H1 (cell line): ENCODE data around the gene KRT3. TPM values are rescaled to one million over a fixed set of nuclear protein-coding genes. Genes with fewer than 3 reads are reported as not detected.

Source experiments
- CTCF ChIA-PET: fragments of 300-600 bp; sonication (Branson Sonifier 250); formaldehyde crosslinking; loops from one replicate; lab custom pipeline; 2021; ENCODE audit not compliant: partially characterized antibody; lab: Charles Lee
- POLR2A ChIA-PET: fragments of 300-600 bp; sonication (Branson Sonifier 250); formaldehyde crosslinking; loops from one replicate; lab custom pipeline; 2021; ENCODE audit warnings: inconsistent platforms; ENCODE audit not compliant: partially characterized antibody; lab: Charles Lee
- DNase-seq, 2 experiments: peaks; one replicate each; pipeline versions ENCODE4 v3.0.0 to v3.0.0-alpha.2; 2010 to 2022; ENCODE audit warnings: low spot score in 2 of 2, low read depth in 1 of 2, mixed read lengths in 1 of 2
- FAIRE-seq: peaks from 2 replicates; lab custom pipeline; 2011; peaks lifted over from hg19 to GRCh38; lab: Jason Lieb, UNC
- H2AFZ ChIP-seq: 2 replicates; pipeline ENCODE4 v1.8.1; 2012; ENCODE audit warnings: low read length, inconsistent platforms
- H2AK5ac ChIP-seq: 2 replicates; pipeline ENCODE4 v1.6.1; 2013; ENCODE audit warnings: low read depth, low read length
- H2BK120ac ChIP-seq: replicated peaks from 2 replicates; pipeline ENCODE3; 2013; ENCODE audit warnings: low read depth, low read length, inconsistent platforms
- H2BK12ac ChIP-seq: 2 replicates; pipeline ENCODE4 v1.6.1; 2013; ENCODE audit warnings: low read depth, low read length
- H2BK15ac ChIP-seq: 2 replicates; pipeline ENCODE4 v1.6.1; 2013; ENCODE audit warnings: low read length
- H2BK20ac ChIP-seq: 2 replicates; pipeline ENCODE4 v1.6.1; 2013; ENCODE audit warnings: low read length
- H2BK5ac ChIP-seq: 2 replicates; pipeline ENCODE4 v1.6.1; 2013; ENCODE audit warnings: low read depth, low read length
- H3K14ac ChIP-seq: 2 replicates; pipeline ENCODE4 v1.6.1; 2013; ENCODE audit warnings: inconsistent platforms; ENCODE audit not compliant: insufficient read length
- H3K18ac ChIP-seq: 2 replicates; pipeline ENCODE4 v1.6.1; 2013; ENCODE audit warnings: low read length; ENCODE audit errors: extremely low read depth
- H3K23ac ChIP-seq: 2 replicates; pipeline ENCODE4 v1.6.1; 2013; ENCODE audit warnings: inconsistent platforms; ENCODE audit not compliant: insufficient read length
- H3K23me2 ChIP-seq: 2 replicates; pipeline ENCODE4 v1.6.1; 2013; ENCODE audit warnings: low read depth, low read length
- H3K27ac ChIP-seq: 2 replicates; pipeline ENCODE4 v1.6.1; 2011; ENCODE audit warnings: low read depth, low read length, inconsistent platforms
- H3K27me3 ChIP-seq, 4 experiments: replicated peaks in 1 of 4; 1 replicate in 1 of 4; 2 replicates in 3 of 4; pipeline versions ENCODE4 v1.6.1 to v1.8.1; 2011 to 2013; ENCODE audit warnings: low read length in 3 of 4, mild to moderate bottlenecking in 3 of 4, inconsistent platforms in 2 of 4, mixed read lengths in 2 of 4, moderate library complexity in 1 of 4; ENCODE audit not compliant: control insufficient read depth in 3 of 4, insufficient read depth in 3 of 4; ENCODE audit errors: extremely low read depth in 1 of 4
- H3K36me3 ChIP-seq, 4 experiments: 2 replicates each; pipeline versions ENCODE4 v1.6.1 to v1.8.1; 2011 to 2013; ENCODE audit warnings: mild to moderate bottlenecking in 4 of 4, low read length in 3 of 4, moderate library complexity in 2 of 4, control low read depth in 1 of 4, inconsistent platforms in 1 of 4; ENCODE audit not compliant: insufficient read depth in 4 of 4, control insufficient read depth in 2 of 4
- H3K4ac ChIP-seq: replicated peaks from 2 replicates; pipeline ENCODE3; 2013; ENCODE audit warnings: low read length, low read depth, mixed read lengths, inconsistent platforms; ENCODE audit not compliant: insufficient read length
- H3K4me1 ChIP-seq, 4 experiments: replicated peaks in 1 of 4; 1 replicate in 1 of 4; 2 replicates in 3 of 4; pipeline versions ENCODE4 v1.6.1 to v1.8.1; 2011 to 2013; ENCODE audit warnings: low read length in 3 of 4, inconsistent platforms in 2 of 4, mixed read lengths in 1 of 4; ENCODE audit not compliant: insufficient read depth in 4 of 4, control insufficient read depth in 3 of 4
- H3K4me2 ChIP-seq, 2 experiments: 2 replicates each; pipeline versions ENCODE4 v1.6.1 to v1.8.1; 2011 to 2013; ENCODE audit warnings: low read depth in 2 of 2, low read length in 2 of 2, control low read depth in 1 of 2, inconsistent platforms in 1 of 2, mild to moderate bottlenecking in 1 of 2; ENCODE audit not compliant: insufficient read depth in 1 of 2
- H3K4me3 ChIP-seq, 4 experiments: fragments of 200-600, 300-600 bp in 1 of 4; sonication (generic), shearing (Covaris generic), sonication (Bioruptor Twin) in 1 of 4; 2 replicates each; pipeline versions ENCODE4 v1.5.1 to v1.8.1; 2011 to 2016; ENCODE audit warnings: low read length in 4 of 4, low read depth in 3 of 4, control low read depth in 2 of 4, inconsistent platforms in 2 of 4, mild to moderate bottlenecking in 2 of 4, mixed read lengths in 1 of 4, moderate library complexity in 1 of 4; ENCODE audit not compliant: insufficient read depth in 2 of 4; ENCODE audit errors: extremely low read depth in 1 of 4
- H3K56ac ChIP-seq: replicated peaks from 2 replicates; pipeline ENCODE3; 2013; ENCODE audit warnings: low read depth, mild to moderate bottlenecking, mixed read lengths, low read length, inconsistent platforms; ENCODE audit not compliant: insufficient read length
- H3K79me1 ChIP-seq: 2 replicates; pipeline ENCODE4 v1.6.1; 2013; ENCODE audit warnings: low read depth, low read length, control low read depth
- H3K79me2 ChIP-seq, 2 experiments: 2 replicates each; pipeline versions ENCODE4 v1.6.1 to v1.8.1; 2012 to 2013; ENCODE audit warnings: low read length in 2 of 2, mild to moderate bottlenecking in 2 of 2, inconsistent platforms in 1 of 2; ENCODE audit not compliant: insufficient read depth in 2 of 2, control insufficient read depth in 1 of 2
- H3K9ac ChIP-seq, 4 experiments: replicated peaks in 1 of 4; 1 replicate in 1 of 4; 2 replicates in 3 of 4; pipeline versions ENCODE4 v1.6.1 to v1.8.1; 2011 to 2013; ENCODE audit warnings: low read depth in 3 of 4, low read length in 3 of 4, control low read depth in 2 of 4, mild to moderate bottlenecking in 2 of 4, moderate library complexity in 2 of 4, inconsistent platforms in 1 of 4; ENCODE audit errors: extremely low read depth in 1 of 4
- H3K9me3 ChIP-seq, 2 experiments: 2 replicates each; pipeline versions ENCODE4 v1.6.1 to v1.8.1; 2012 to 2013; ENCODE audit warnings: mild to moderate bottlenecking in 2 of 2, moderate library complexity in 2 of 2, control low read depth in 1 of 2, inconsistent platforms in 1 of 2, low read depth in 1 of 2, low read length in 1 of 2, mixed read lengths in 1 of 2; ENCODE audit not compliant: insufficient read depth in 2 of 2
- H4K20me1 ChIP-seq, 2 experiments: replicated peaks in 1 of 2; 2 replicates each; pipeline versions ENCODE3 to v1.8.1; 2011 to 2013; ENCODE audit warnings: inconsistent platforms in 2 of 2, low read length in 2 of 2, mild to moderate bottlenecking in 1 of 2; ENCODE audit not compliant: insufficient read depth in 2 of 2, control insufficient read depth in 1 of 2
- H4K5ac ChIP-seq: 2 replicates; pipeline ENCODE4 v1.6.1; 2013; ENCODE audit warnings: low read length, low read depth, mixed read lengths, inconsistent platforms; ENCODE audit not compliant: insufficient read length
- H4K8ac ChIP-seq: 2 replicates; pipeline ENCODE4 v1.8.0; 2013; ENCODE audit warnings: mild to moderate bottlenecking, moderate library complexity, low read length, inconsistent platforms; ENCODE audit not compliant: insufficient read depth; ENCODE audit errors: extremely low read depth
- H4K91ac ChIP-seq: replicated peaks from 2 replicates; pipeline ENCODE3; 2013; ENCODE audit warnings: low read length, mixed read lengths, inconsistent platforms; ENCODE audit not compliant: insufficient read length
- CTCF ChIP-seq, 3 experiments: IDR thresholded peaks; 1 replicate in 2 of 3; 2 replicates in 1 of 3; pipeline versions ENCODE4 v1.5.1 to v1.6.1; 2011; ENCODE audit warnings: low read length in 3 of 3, mild to moderate bottlenecking in 3 of 3, inconsistent platforms in 2 of 3, low read depth in 1 of 3, moderate library complexity in 1 of 3; ENCODE audit not compliant: insufficient read depth in 1 of 3; ENCODE audit errors: control extremely low read depth in 1 of 3
- whole genome bisulfite sequencing, 2 experiments: shearing (Covaris generic) in 1 of 2; methylation state at CpG; one replicate each; pipeline versions ENCODE4 v1.1.6 to v1.1.7; 2013 to 2015; ENCODE audit warnings: low lambda C conversion rate in 2 of 2, mixed read lengths in 2 of 2, inconsistent platforms in 1 of 2, low coverage in 1 of 2, missing lambda C conversion rate in 1 of 2; ENCODE audit not compliant: insufficient replicate concordance in 2 of 2, insufficient coverage in 1 of 2, insufficient read length in 1 of 2; ENCODE audit errors: extremely low coverage in 1 of 2, missing lambda C conversion rate in 1 of 2; 5-methylcytosine and 5-hydroxymethylcytosine counted together
- polyA plus RNA-seq, 7 experiments: library from polyadenylated mRNA; depleted of rRNA in 3 of 7; stranded (reverse) in 5 of 7; unstranded in 2 of 7; fragments of >200 nt in 5 of 7; fragments of 200-250 nt in 2 of 7; gene quantifications; 1 replicate in 5 of 7; 2 replicates in 1 of 7; 4 replicates in 1 of 7; pipeline versions ENCODE4 v1.2.1 to v1.2.3, GENCODE V29; 2011 to 2013; ENCODE audit warnings: missing spikeins in 2 of 7, mixed read lengths in 2 of 7
- total RNA-seq: library from RNA; stranded (reverse); fragmentation: NEBNext Ultra II Directional; extraction: Animal tissue kit (Norgen Biotek cat#: 25700); gene quantifications from 2 replicates; pipeline ENCODE4 v1.2.1, GENCODE V29; 2021

KRT3 gene
- total and polyA plus RNA-seq, 2 of the 8 experiments (the other 6 are each of a cell fraction or from before 2014, with no cell fraction given) = not detected

DNA sequence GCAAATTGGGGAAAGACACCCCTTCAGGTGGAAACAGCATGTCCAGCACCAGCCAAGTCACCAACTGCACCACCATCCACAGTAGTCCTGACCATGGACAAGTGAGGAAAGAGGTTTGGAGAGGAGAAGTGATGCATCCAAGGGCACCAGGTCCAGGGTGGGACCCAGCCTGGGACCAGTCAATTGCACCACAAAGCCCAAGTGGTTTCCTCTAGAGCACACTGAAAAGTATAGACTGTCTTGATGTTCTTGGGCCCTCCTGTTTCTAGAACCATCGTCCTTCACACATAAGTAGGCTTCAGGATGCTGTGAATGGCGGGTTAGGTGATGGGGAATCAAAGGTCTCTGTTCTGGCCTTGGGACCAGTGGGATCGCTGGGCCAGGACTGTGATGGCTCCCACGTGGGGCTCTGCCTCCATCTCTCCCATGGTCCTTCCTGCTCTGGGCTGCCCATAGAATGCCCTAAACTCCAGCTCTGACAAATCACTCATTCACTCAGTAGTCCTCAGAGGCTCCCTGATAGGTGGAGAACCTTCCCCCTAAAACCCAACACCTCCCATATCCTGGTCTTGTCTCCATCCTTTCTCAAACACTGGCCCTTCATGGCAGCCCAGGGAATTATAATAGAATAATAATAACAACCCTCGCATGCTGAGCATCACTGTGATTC lies 29.0 kb upstream of the KRT3 start:
- no peak overlapping the region for H3K56ac ChIP-seq
- no peak overlapping the region; the same call in 1 of the 2 replicates for H2BK12ac ChIP-seq
- no peaks in the 10 kb centered on the region for H3K9me3 ChIP-seq
- ChIA-PET CTCF (interaction anchor here (0.7 to 1.6 kb wide), 5 partner anchors 10 to 657 kb away, joined by 4 to 6 read pairs (median 4); no protein-coding TSS in a partner anchor), POLR2A (no interaction called here)
- no peak overlapping the region for H4K8ac ChIP-seq
- H3K23me2 ChIP-seq = no peaks in the 10 kb centered on the region
- H3K18ac ChIP-seq = no peak overlapping the region
- no peak overlapping the region for H3K9ac ChIP-seq
- 0 out of 2 replicates have a peak overlapping the region, but pooled peaks have one; percentile 84 for H2BK15ac ChIP-seq
- H3K4me1 ChIP-seq = no peaks in the 10 kb centered on the region; a peak in 2 of 7 replicates
- no peak overlapping the region for H2BK5ac ChIP-seq
- no peak overlapping the region for H3K27ac ChIP-seq
- H4K20me1 ChIP-seq = no peaks in the 10 kb centered on the region
- H4K91ac ChIP-seq = no peak overlapping the region
- TF ChIP-seq CTCF (IDR thresholded peaks at IDR 0.05; ENCODE audit: control extremely low read depth in 1 of 3, insufficient read depth in 1 of 3, low read depth in 1 of 3, low read length in 3 of 3) = no peak
- H2BK120ac ChIP-seq = no peak overlapping the region
- no peaks in the 10 kb centered on the region for H3K36me3 ChIP-seq
- no peak overlapping the region for H2AFZ ChIP-seq
- WGBS, 2 experiments = 85% methylated on average over 5 of the region's 5 CpGs; no CpG with 5 or more reads in 1 of the 2 experiments
- no peak for DNase-seq
- no peak overlapping the region for H2AK5ac ChIP-seq
- no peak overlapping the region for H4K5ac ChIP-seq
- H3K79me1 ChIP-seq = no peaks in the 10 kb centered on the region
- H3K4me2 ChIP-seq = no peak overlapping the region
- FAIRE-seq = no peak
- no peaks in the 10 kb centered on the region for H3K79me2 ChIP-seq
- 0 out of 7 replicates have a peak, but pooled peaks cover 0 to 2% (median 0%) of the 10 kb centered on the region in 4 experiments for H3K27me3 ChIP-seq
- no peak overlapping the region for H3K4ac ChIP-seq
- no peak overlapping the region for H3K23ac ChIP-seq
- no peak overlapping the region for H3K4me3 ChIP-seq
- no peak overlapping the region for H3K14ac ChIP-seq
- H2BK20ac ChIP-seq = no peak overlapping the region
